ENCODE data around the gene SNX24. TPM values are rescaled to one million over a fixed set of nuclear protein-coding genes. Genes with fewer than 3 reads are reported as not detected.

The SNX24 gene
- total and polyA plus RNA-seq, 2 donors (not counting 1 experiment from before 2014, with no cell fraction given) = 13.4 to 22.3 TPM

GRCh38 chr5:122977319-122977718 is 131.9 kb downstream of the SNX24 start:
- H3K36me3 ChIP-seq (ENCODE audit: control insufficient read depth, insufficient read depth, low read length) = no peaks in the 10 kb centered on the region
- no peak for DNase-seq (ENCODE audit: low read depth in 2 of 2)
- no peak overlapping the region for H3K9ac ChIP-seq (ENCODE audit: insufficient read depth, low read length)
- H3K9me3 ChIP-seq (ENCODE audit: control insufficient read depth, insufficient read depth, low read depth, low read length) = no peaks in the 10 kb centered on the region
- no peak for TF ChIP-seq EZH2 (IDR thresholded peaks at IDR 0.05; ENCODE audit: low read length, missing control alignments)
- TF ChIP-seq, protein P1, sequence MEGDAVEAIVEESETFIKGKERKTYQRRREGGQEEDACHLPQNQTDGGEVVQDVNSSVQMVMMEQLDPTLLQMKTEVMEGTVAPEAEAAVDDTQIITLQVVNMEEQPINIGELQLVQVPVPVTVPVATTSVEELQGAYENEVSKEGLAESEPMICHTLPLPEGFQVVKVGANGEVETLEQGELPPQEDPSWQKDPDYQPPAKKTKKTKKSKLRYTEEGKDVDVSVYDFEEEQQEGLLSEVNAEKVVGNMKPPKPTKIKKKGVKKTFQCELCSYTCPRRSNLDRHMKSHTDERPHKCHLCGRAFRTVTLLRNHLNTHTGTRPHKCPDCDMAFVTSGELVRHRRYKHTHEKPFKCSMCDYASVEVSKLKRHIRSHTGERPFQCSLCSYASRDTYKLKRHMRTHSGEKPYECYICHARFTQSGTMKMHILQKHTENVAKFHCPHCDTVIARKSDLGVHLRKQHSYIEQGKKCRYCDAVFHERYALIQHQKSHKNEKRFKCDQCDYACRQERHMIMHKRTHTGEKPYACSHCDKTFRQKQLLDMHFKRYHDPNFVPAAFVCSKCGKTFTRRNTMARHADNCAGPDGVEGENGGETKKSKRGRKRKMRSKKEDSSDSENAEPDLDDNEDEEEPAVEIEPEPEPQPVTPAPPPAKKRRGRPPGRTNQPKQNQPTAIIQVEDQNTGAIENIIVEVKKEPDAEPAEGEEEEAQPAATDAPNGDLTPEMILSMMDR (conservative IDR thresholded peaks at IDR 0.05 in 1 of 2, IDR thresholded peaks at IDR 0.05 in 1 of 2; ENCODE audit: low read depth in 1 of 2, low read length in 2 of 2) = no peak
- H3K4me2 ChIP-seq (ENCODE audit: extremely low read depth, insufficient read depth, low read length) = no peak overlapping the region
- H4K20me1 ChIP-seq (ENCODE audit: control insufficient read depth, extremely low read depth, insufficient read depth, low read length) = no peaks in the 10 kb centered on the region
- H3K4me3 ChIP-seq (replicated peaks in 1 of 4; ENCODE audit: control extremely low read depth in 1 of 4, insufficient read depth in 1 of 4, low read depth in 3 of 4, low read length in 4 of 4) = no peak overlapping the region
- no peak overlapping the region for H3K27ac ChIP-seq (ENCODE audit: insufficient read depth, low read length)
- peaks cover 4% of the 10 kb centered on the region for H3K4me1 ChIP-seq (ENCODE audit: control insufficient read depth, extremely low read depth, insufficient read depth, low read length)
- H3K79me2 ChIP-seq (ENCODE audit: control insufficient read depth, insufficient read depth, low read length) = no peaks in the 10 kb centered on the region
- no peaks in the 10 kb centered on the region for H3K27me3 ChIP-seq (ENCODE audit: control insufficient read depth, insufficient read depth, low read length)
- H2AFZ ChIP-seq (ENCODE audit: low read length) = no peak overlapping the region

DNA sequence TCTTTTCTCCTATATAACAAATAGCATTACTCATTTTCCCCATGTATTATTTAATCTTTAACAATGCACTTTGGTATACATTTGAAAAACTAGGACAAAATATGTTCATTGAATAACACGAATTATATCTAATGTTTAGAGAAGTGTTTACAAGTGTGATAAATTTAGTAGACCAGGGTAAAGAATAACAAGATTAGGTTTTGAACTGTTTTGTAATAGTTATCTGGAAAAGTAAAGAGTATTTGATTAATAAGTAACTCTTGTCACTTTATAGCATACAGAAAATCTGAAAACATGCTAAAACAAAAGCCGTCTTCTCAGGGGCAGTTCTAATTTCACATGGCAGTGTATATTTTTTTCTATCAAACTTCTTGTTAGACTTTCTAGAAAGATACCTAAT is 132.7 kb downstream of the SNX24 start:
- Histone ChIP-seq H3K27me3 (ENCODE audit: control insufficient read depth, insufficient read depth, low read length) (no peaks in the 10 kb centered on the region), H3K4me2 (ENCODE audit: extremely low read depth, insufficient read depth, low read length) (no peak overlapping the region), H3K36me3 (ENCODE audit: control insufficient read depth, insufficient read depth, low read length) (no peaks in the 10 kb centered on the region)

DNA sequence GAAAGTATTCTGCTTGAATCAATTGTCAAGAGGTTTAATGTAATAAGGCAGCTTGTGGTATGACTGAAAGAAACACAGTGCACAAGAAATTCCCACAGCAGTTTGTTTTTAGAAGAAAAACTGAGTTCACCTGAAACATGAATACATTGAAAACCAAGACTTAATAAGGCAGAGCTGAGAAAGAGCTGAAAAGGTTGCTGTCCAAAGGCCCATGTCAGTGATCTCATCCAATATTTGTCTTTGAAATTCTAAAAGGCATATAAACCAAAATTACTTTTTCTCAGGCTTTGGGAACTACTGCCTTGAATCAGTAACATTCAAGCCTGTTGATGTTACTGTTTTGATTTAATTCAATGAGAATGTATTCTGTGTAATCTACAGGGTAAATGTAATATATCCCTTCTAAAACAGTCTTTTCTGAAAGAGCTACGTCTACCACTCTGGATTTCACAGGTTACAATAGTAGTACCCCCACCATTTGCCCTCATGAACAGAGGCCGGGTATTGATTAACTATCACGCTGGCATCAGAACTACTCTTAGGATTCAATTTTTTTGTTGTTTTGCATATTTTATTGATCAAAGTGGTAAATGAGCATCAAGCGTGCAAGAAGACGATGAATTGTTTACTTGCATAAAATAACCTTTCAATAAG is 133.4 kb downstream of the SNX24 start:
- Histone ChIP-seq H3K4me2 (ENCODE audit: extremely low read depth, insufficient read depth, low read length) (no peak overlapping the region), H3K27me3 (ENCODE audit: control insufficient read depth, insufficient read depth, low read length) (no peaks in the 10 kb centered on the region), H3K4me3 (replicated peaks in 1 of 4; ENCODE audit: control extremely low read depth in 1 of 4, insufficient read depth in 1 of 4, low read depth in 3 of 4, low read length in 4 of 4) (no peak overlapping the region), H3K79me2 (ENCODE audit: control insufficient read depth, insufficient read depth, low read length) (no peaks in the 10 kb centered on the region), H3K4me1 (ENCODE audit: control insufficient read depth, extremely low read depth, insufficient read depth, low read length) (no peaks in the 10 kb centered on the region), H3K27ac (ENCODE audit: insufficient read depth, low read length) (no peak overlapping the region), H3K9ac (ENCODE audit: insufficient read depth, low read length) (no peak overlapping the region), H4K20me1 (ENCODE audit: control insufficient read depth, extremely low read depth, insufficient read depth, low read length) (no peaks in the 10 kb centered on the region), H2AFZ (ENCODE audit: low read length) (no peak overlapping the region), H3K9me3 (ENCODE audit: control insufficient read depth, insufficient read depth, low read depth, low read length) (no peaks in the 10 kb centered on the region), H3K36me3 (ENCODE audit: control insufficient read depth, insufficient read depth, low read length) (no peaks in the 10 kb centered on the region)
- TF ChIP-seq, protein P1 (conservative IDR thresholded peaks at IDR 0.05 in 1 of 2, IDR thresholded peaks at IDR 0.05 in 1 of 2; ENCODE audit: low read depth in 1 of 2, low read length in 2 of 2) = no peak
- no peak for TF ChIP-seq EZH2 (IDR thresholded peaks at IDR 0.05; ENCODE audit: low read length, missing control alignments)
- no peak for DNase-seq (ENCODE audit: low read depth in 2 of 2)

More for the DNA sequence above, 132.7 kb downstream of the SNX24 start:
- Histone ChIP-seq H3K9ac (ENCODE audit: insufficient read depth, low read length) (no peak overlapping the region), H3K79me2 (ENCODE audit: control insufficient read depth, insufficient read depth, low read length) (no peaks in the 10 kb centered on the region), H3K4me1 (ENCODE audit: control insufficient read depth, extremely low read depth, insufficient read depth, low read length) (peaks cover 4% of the 10 kb centered on the region), H3K4me3 (replicated peaks in 1 of 4; ENCODE audit: control extremely low read depth in 1 of 4, insufficient read depth in 1 of 4, low read depth in 3 of 4, low read length in 4 of 4) (no peak overlapping the region), H3K27ac (ENCODE audit: insufficient read depth, low read length) (no peak overlapping the region), H3K9me3 (ENCODE audit: control insufficient read depth, insufficient read depth, low read depth, low read length) (no peaks in the 10 kb centered on the region), H2AFZ (ENCODE audit: low read length) (no peak overlapping the region), H4K20me1 (ENCODE audit: control insufficient read depth, extremely low read depth, insufficient read depth, low read length) (no peaks in the 10 kb centered on the region)
- TF ChIP-seq EZH2 (IDR thresholded peaks at IDR 0.05; ENCODE audit: low read length, missing control alignments) = no peak
- TF ChIP-seq, protein P1 (conservative IDR thresholded peaks at IDR 0.05 in 1 of 2, IDR thresholded peaks at IDR 0.05 in 1 of 2; ENCODE audit: low read depth in 1 of 2, low read length in 2 of 2) = no peak
- no peak for DNase-seq (ENCODE audit: low read depth in 2 of 2)
